Loucy (cell line): ENCODE data around the gene PAK4.

Experiments used
- H2AFZ ChIP-seq: fragments of 200-600 bp; sonication (generic); 2 replicates; pipeline ENCODE4 v1.6.0; 2016; ENCODE audit warnings: antibody characterized with exemption, mild to moderate bottlenecking, low read length, moderate library complexity
- H3F3A ChIP-seq: fragments of 200-600 bp; 2 replicates; pipeline ENCODE4 v1.6.0; 2016; ENCODE audit warnings: antibody characterized with exemption, low read depth, mild to moderate bottlenecking
- H3K27me3 ChIP-seq: fragments of 200-600 bp; sonication (generic); 2 replicates; pipeline ENCODE4 v1.6.1; 2014; ENCODE audit warnings: low read length, mild to moderate bottlenecking; ENCODE audit not compliant: insufficient read depth, poor library complexity, severe bottlenecking
- H3K36me3 ChIP-seq: fragments of 200-600 bp; sonication (generic); 2 replicates; pipeline ENCODE4 v1.6.1; 2016; ENCODE audit warnings: low read length; ENCODE audit not compliant: insufficient read depth
- H3K4me1 ChIP-seq: fragments of 200-600 bp; sonication (generic); 2 replicates; pipeline ENCODE4 v1.5.1; 2014; ENCODE audit warnings: low read length, mild to moderate bottlenecking; ENCODE audit not compliant: insufficient read depth, poor library complexity, severe bottlenecking
- H3K4me2 ChIP-seq: fragments of 200-600 bp; sonication (generic); 2 replicates; pipeline ENCODE4 v1.6.0; 2014; ENCODE audit warnings: antibody characterized with exemption, low read length, low read depth, mild to moderate bottlenecking; ENCODE audit not compliant: poor library complexity, severe bottlenecking
- H3K4me3 ChIP-seq: fragments of 200-600 bp; sonication (generic); 2 replicates; pipeline ENCODE4 v1.5.1; 2014; ENCODE audit warnings: low read length, mild to moderate bottlenecking, mixed read lengths; ENCODE audit not compliant: poor library complexity, severe bottlenecking
- H3K79me2 ChIP-seq: fragments of 200-600 bp; sonication (generic); 2 replicates; pipeline ENCODE4 v1.6.1; 2014; ENCODE audit warnings: low read length; ENCODE audit not compliant: insufficient read depth
- H3K9ac ChIP-seq: fragments of 200-600 bp; sonication (generic); 2 replicates; pipeline ENCODE4 v1.6.0; 2014; ENCODE audit warnings: mild to moderate bottlenecking, low read depth, low read length, moderate library complexity; ENCODE audit not compliant: poor library complexity, severe bottlenecking
- H3K9me2 ChIP-seq: fragments of 200-600 bp; sonication (generic); replicated peaks from 2 replicates; pipeline ENCODE4 v1.6.1; 2016; ENCODE audit warnings: low read depth, low read length, mixed read lengths
- H3K9me3 ChIP-seq: fragments of 200-600 bp; sonication (generic); 2 replicates; pipeline ENCODE4 v1.6.1; 2014; ENCODE audit warnings: mild to moderate bottlenecking, antibody characterized with exemption, low read length, low read depth; ENCODE audit not compliant: insufficient read depth
- H4K20me1 ChIP-seq: fragments of 200-600 bp; sonication (generic); 2 replicates; pipeline ENCODE4 v1.6.0; 2014; ENCODE audit warnings: antibody characterized with exemption, low read length, mild to moderate bottlenecking; ENCODE audit not compliant: insufficient read depth, poor library complexity, severe bottlenecking
- EZH2phosphoT487 ChIP-seq: fragments of 200-600 bp; IDR thresholded peaks from 2 replicates; pipeline ENCODE4 v1.6.1; 2018; ENCODE audit warnings: antibody characterized with exemption, mild to moderate bottlenecking, moderate library complexity, borderline replicate concordance
- TF ChIP-seq, protein P1 (sequence below): fragments of 200-600 bp; sonication (generic); conservative IDR thresholded peaks from 2 replicates; pipeline ENCODE4 v1.5.1; 2014; ENCODE audit warnings: mild to moderate bottlenecking, antibody characterized with exemption, low read length

PAK4 gene

DNA sequence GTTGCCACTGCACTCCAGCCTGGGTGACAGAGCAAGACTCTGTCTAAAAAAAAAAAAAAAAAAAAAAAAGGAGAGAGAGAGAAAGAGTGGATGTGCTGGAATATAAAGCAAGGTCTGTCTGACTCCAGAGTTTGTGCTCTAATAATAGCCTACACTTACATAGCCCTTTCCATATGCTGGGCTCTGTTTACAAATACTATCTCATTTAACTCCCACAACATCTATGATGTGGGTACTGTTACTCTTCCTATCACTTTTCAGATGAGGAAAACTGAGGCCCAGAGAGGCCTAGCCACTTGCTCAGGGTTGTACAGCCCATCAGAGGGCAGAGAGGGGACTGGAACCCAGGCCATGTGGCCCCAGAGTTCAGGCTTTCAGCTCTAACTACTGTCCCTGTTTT lies 15.9 kb upstream of the PAK4 start:
- Histone ChIP-seq H3F3A (no peaks in the 10 kb centered on the region), H3K9me2 (no peaks in the 10 kb centered on the region), H3K79me2 (no peaks in the 10 kb centered on the region), H3K4me1 (no peaks in the 10 kb centered on the region), H3K9ac (no peak overlapping the region), H4K20me1 (no peaks in the 10 kb centered on the region), H2AFZ (no peak overlapping the region), H3K9me3 (no peaks in the 10 kb centered on the region), H3K4me2 (no peak overlapping the region), H3K36me3 (no peaks in the 10 kb centered on the region), H3K27me3 (no peaks in the 10 kb centered on the region), H3K4me3 (no peak overlapping the region)
- TF ChIP-seq, protein P1, sequence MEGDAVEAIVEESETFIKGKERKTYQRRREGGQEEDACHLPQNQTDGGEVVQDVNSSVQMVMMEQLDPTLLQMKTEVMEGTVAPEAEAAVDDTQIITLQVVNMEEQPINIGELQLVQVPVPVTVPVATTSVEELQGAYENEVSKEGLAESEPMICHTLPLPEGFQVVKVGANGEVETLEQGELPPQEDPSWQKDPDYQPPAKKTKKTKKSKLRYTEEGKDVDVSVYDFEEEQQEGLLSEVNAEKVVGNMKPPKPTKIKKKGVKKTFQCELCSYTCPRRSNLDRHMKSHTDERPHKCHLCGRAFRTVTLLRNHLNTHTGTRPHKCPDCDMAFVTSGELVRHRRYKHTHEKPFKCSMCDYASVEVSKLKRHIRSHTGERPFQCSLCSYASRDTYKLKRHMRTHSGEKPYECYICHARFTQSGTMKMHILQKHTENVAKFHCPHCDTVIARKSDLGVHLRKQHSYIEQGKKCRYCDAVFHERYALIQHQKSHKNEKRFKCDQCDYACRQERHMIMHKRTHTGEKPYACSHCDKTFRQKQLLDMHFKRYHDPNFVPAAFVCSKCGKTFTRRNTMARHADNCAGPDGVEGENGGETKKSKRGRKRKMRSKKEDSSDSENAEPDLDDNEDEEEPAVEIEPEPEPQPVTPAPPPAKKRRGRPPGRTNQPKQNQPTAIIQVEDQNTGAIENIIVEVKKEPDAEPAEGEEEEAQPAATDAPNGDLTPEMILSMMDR, result no peak
- no peak for TF ChIP-seq EZH2phosphoT487

- H3K9ac ChIP-seq, result no peak overlapping the region
- H3K4me1 ChIP-seq, result no peaks in the 10 kb centered on the region
- H3K4me3 ChIP-seq, result no peak overlapping the region
- no peak overlapping the region for H3K4me2 ChIP-seq
- H4K20me1 ChIP-seq, result no peaks in the 10 kb centered on the region
- 0 out of 2 replicates have a peak overlapping the region, but pooled peaks have one; percentile 18 for H2AFZ ChIP-seq
- H3K27me3 ChIP-seq, result no peaks in the 10 kb centered on the region
- H3K79me2 ChIP-seq, result no peaks in the 10 kb centered on the region
- no peaks in the 10 kb centered on the region for H3K9me3 ChIP-seq
- H3K9me2 ChIP-seq, result no peaks in the 10 kb centered on the region
- TF ChIP-seq, protein P1, result peak; percentile 78
- TF ChIP-seq EZH2phosphoT487, result no peak
- no peaks in the 10 kb centered on the region for H3K36me3 ChIP-seq
- no peaks in the 10 kb centered on the region for H3F3A ChIP-seq
Measured at GRCh38 chr19:39110263-39110967, 15.2 kb upstream of the PAK4 start.

DNA sequence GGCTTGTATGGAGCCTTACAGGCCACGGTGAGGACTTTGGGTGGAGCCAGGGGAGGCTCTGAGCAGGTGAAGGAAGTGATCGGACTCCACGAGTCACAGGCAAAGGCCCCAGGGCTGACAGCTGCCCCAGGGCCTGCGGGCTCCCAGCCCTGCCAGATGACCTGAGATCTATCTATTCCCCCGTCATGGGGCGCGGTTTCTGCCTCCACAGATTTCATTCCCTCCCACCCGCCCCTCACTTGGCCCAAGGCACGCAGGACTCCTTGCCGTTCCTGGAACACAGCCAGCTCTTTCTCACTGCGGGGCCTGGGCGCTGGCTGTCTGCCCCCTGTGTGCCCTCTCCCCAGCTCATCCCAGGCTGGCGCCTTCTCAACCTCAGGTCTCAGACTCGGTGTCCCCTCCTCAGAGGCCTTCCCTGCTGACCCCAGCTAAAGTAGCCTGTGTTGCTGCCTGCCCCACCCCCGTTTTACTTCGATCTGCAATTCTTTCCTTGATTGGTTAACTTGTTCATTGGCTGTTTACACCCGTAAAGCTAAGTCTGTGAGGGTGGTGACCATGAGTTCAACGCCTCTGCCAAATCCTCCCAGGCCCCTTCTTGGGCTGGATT lies 13.9 kb upstream of the PAK4 start:
- Histone ChIP-seq H4K20me1 (no peaks in the 10 kb centered on the region), H3K4me3 (no peak overlapping the region), H3K4me1 (no peaks in the 10 kb centered on the region), H2AFZ (no peak overlapping the region), H3K79me2 (no peaks in the 10 kb centered on the region), H3K9me3 (no peaks in the 10 kb centered on the region), H3K9me2 (no peaks in the 10 kb centered on the region), H3K27me3 (no peaks in the 10 kb centered on the region), H3K4me2 (no peak overlapping the region), H3K36me3 (no peaks in the 10 kb centered on the region), H3F3A (no peaks in the 10 kb centered on the region), H3K9ac (no peak overlapping the region)
- TF ChIP-seq, protein P1, result no peak
- TF ChIP-seq EZH2phosphoT487, result no peak
